CD4-positive, alpha-beta memory T cell (primary cell): ENCODE measurements around the gene MPP1. TPM values are rescaled to one million over a fixed set of nuclear protein-coding genes. Genes with fewer than 3 reads are reported as not detected.

Source experiments
- CTCF ChIA-PET: fragments of 350-600 bp; sonication (Branson Sonifier 250); formaldehyde crosslinking; loops from one replicate; lab custom pipeline; 2021; ENCODE audit warnings: inconsistent platforms; ENCODE audit not compliant: partially characterized antibody; lab: Charles Lee
- POLR2A ChIA-PET: fragments of 350-600 bp; sonication (Branson Sonifier 250); formaldehyde crosslinking; loops from one replicate; lab custom pipeline; 2021; ENCODE audit not compliant: partially characterized antibody; lab: Charles Lee
- DNase-seq, 5 donors: peaks; one replicate each; pipeline versions ENCODE4 v3.0.0 to v3.0.0-alpha.2; 2020 to 2022; ENCODE audit warnings: mixed read lengths in 1 of 5
- H3K27ac ChIP-seq: one replicate; pipeline ENCODE4 v1.7.0; 2013; ENCODE audit warnings: low read depth, low read length
- H3K27me3 ChIP-seq: 2 replicates; pipeline ENCODE4 v1.7.0; 2013; ENCODE audit warnings: mild to moderate bottlenecking, low read length, moderate library complexity; ENCODE audit not compliant: insufficient read depth
- H3K36me3 ChIP-seq: 2 replicates; pipeline ENCODE4 v1.7.0; 2013; ENCODE audit warnings: mild to moderate bottlenecking, low read length, moderate library complexity; ENCODE audit not compliant: insufficient read depth
- H3K4me1 ChIP-seq: 2 replicates; pipeline ENCODE4 v1.7.0; 2013; ENCODE audit warnings: mild to moderate bottlenecking, low read length, moderate library complexity; ENCODE audit not compliant: insufficient read depth
- H3K4me3 ChIP-seq, 2 donors: one replicate each; pipeline ENCODE4 v1.7.0; 2013; ENCODE audit warnings: low read length in 2 of 2, mild to moderate bottlenecking in 1 of 2
- H3K9me3 ChIP-seq, 2 donors: one replicate each; pipeline ENCODE4 v1.7.0; 2013; ENCODE audit warnings: low read length in 2 of 2, control low read depth in 1 of 2; ENCODE audit not compliant: control insufficient read depth in 1 of 2
- H3K27ac Mint-ChIP-seq, 7 donors: one replicate each; pipeline ENCODE4 v1.8.0; 2020 to 2021; ENCODE audit warnings: mixed read lengths in 7 of 7, mild to moderate bottlenecking in 6 of 7, inconsistent platforms in 3 of 7, moderate library complexity in 3 of 7
- H3K27me3 Mint-ChIP-seq, 2 donors: one replicate each; pipeline ENCODE4 v1.8.0; 2020 to 2021; ENCODE audit warnings: mixed read lengths in 2 of 2
- H3K36me3 Mint-ChIP-seq, 2 donors: one replicate each; pipeline ENCODE4 v1.8.0; 2020 to 2021; ENCODE audit warnings: mixed read lengths in 2 of 2, inconsistent platforms in 1 of 2, mild to moderate bottlenecking in 1 of 2
- H3K4me1 Mint-ChIP-seq, 4 donors: one replicate each; pipeline ENCODE4 v1.8.0; 2020 to 2021; ENCODE audit warnings: mixed read lengths in 4 of 4, mild to moderate bottlenecking in 1 of 4
- H3K4me3 Mint-ChIP-seq, 8 donors: one replicate each; pipeline ENCODE4 v1.8.0; 2020 to 2021; ENCODE audit warnings: mixed read lengths in 8 of 8, mild to moderate bottlenecking in 7 of 8, moderate library complexity in 6 of 8, inconsistent platforms in 3 of 8
- H3K9me3 Mint-ChIP-seq, 8 donors: one replicate each; pipeline ENCODE4 v1.8.0; 2020 to 2021; ENCODE audit warnings: mixed read lengths in 8 of 8, mild to moderate bottlenecking in 5 of 8, inconsistent platforms in 3 of 8, moderate library complexity in 1 of 8
- intact Hi-C: fragments of 100-400 bp; cut with micrococcal nuclease; formaldehyde crosslinking; loops from one replicate; pipeline ENCODE4 v1.15.1; 2023
- polyA plus RNA-seq, 2 donors: library from polyadenylated mRNA; unstranded; fragments of 300-500 nt; fragmentation: Illumina TruSeq; gene quantifications; one replicate each; pipeline ENCODE4 v1.2.3, GENCODE V29; 2021
- total RNA-seq, 2 experiments: library from RNA; stranded (reverse); gene quantifications; one replicate each; pipeline ENCODE4 v1.2.3, GENCODE V29; 2021

Gene MPP1
- total and polyA plus RNA-seq, 4 experiments from 2014 or later = 10.6 to 14.7 (median 11.8) TPM

DNA sequence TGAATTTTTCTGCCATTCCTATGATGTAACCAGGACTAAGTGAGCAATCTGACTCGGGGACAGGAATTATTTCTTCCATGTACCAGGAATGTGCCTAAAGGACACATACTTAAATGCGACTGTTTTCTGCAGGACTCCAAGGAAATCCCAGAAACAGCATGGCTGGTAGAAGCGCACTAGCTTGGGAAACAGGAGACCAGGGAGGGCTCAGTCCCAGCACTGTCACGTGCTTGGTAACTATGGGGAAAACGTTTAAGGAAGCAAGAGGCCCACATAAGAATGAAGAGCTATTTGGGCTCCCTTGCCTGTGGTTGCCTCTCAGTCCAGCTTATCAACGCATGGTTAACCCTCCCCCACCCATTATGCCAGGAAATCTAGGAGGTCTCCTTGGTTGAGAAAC is 19.6 kb downstream of the MPP1 start:
- H3K9me3 ChIP-seq = no peaks in the 10 kb centered on the region
- Mint-ChIP-seq H3K27me3 (no peaks in the 10 kb centered on the region), H3K4me3 (no peak overlapping the region), H3K27ac (no peak overlapping the region), H3K9me3 (no peaks in the 10 kb centered on the region), H3K36me3 (peaks cover 0 to 1% of the 10 kb centered on the region in 2 donors), H3K4me1 (peaks cover 0 to 12% (median 9%) of the 10 kb centered on the region in 4 donors)
- H3K27ac ChIP-seq = no peak overlapping the region
- no peaks in the 10 kb centered on the region for H3K27me3 ChIP-seq
- no peak for DNase-seq
- intact Hi-C loops = no loop called here
- ChIA-PET POLR2A (no interaction called here), CTCF (no interaction called here)
- H3K36me3 ChIP-seq = no peaks in the 10 kb centered on the region
- no peaks in the 10 kb centered on the region for H3K4me1 ChIP-seq
- H3K4me3 ChIP-seq = no peak overlapping the region

- peaks cover 0 to under 1% of the 10 kb centered on the region in 2 donors for H3K36me3 Mint-ChIP-seq
- H3K4me1 Mint-ChIP-seq = peaks cover 0 to 12% (median 9%) of the 10 kb centered on the region in 4 donors
- Histone ChIP-seq H3K4me3 (no peak overlapping the region), H3K9me3 (no peaks in the 10 kb centered on the region), H3K27me3 (no peaks in the 10 kb centered on the region), H3K36me3 (no peaks in the 10 kb centered on the region), H3K27ac (no peak overlapping the region), H3K4me1 (no peaks in the 10 kb centered on the region)
- ChIA-PET POLR2A (no interaction called here), CTCF (interaction anchor here (0.8 kb wide), 1 partner anchor 10 kb away, joined by 3 read pairs; no protein-coding TSS in a partner anchor)
- no peaks in the 10 kb centered on the region for H3K27me3 Mint-ChIP-seq
- H3K27ac Mint-ChIP-seq = peak overlapping the region in 2 of 7 donors; percentile 23 to 82
- peak overlapping the region; percentile 30 to 78 (median 70) for H3K4me3 Mint-ChIP-seq
- no peak for DNase-seq
- intact Hi-C loops = no loop called here
- H3K9me3 Mint-ChIP-seq = no peaks in the 10 kb centered on the region
Measured at GRCh38 chrX:154784149-154784995, 20.9 kb downstream of the MPP1 start.

DNA sequence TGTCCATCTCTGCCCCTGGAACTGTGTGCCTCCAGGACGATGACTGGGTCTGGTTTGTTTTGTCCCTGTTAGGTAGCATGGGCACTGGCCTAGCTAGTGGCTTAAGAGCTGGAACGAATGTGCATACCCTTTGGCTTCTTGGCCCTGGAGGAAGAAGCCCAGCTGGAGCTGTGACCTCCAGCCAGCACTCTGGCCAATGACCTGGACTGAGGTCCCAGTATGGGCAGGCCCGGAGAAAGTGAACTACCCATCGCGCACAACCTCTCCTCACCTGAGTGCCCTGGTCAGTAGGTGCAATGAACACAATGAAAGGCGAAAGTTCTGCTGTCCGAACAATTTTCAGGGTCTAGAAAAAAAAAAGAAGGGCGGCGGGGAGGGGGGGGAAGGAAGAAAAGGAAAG is 24.3 kb downstream of the MPP1 start:
- H3K9me3 ChIP-seq = no peaks in the 10 kb centered on the region
- no peak for DNase-seq
- intact Hi-C loops = no loop called here
- no peak overlapping the region for H3K4me3 Mint-ChIP-seq
- peaks cover 12 to 22% of the 10 kb centered on the region in 2 donors for H3K36me3 Mint-ChIP-seq
- H3K4me1 Mint-ChIP-seq = peaks cover 1 to 15% (median 12%) of the 10 kb centered on the region in 4 donors
- H3K36me3 ChIP-seq = peaks cover 9% of the 10 kb centered on the region
- no peak overlapping the region for H3K4me3 ChIP-seq
- H3K27me3 ChIP-seq = no peaks in the 10 kb centered on the region
- H3K27ac Mint-ChIP-seq = no peak overlapping the region
- H3K27me3 Mint-ChIP-seq = no peaks in the 10 kb centered on the region
- ChIA-PET CTCF (no interaction called here), POLR2A (no interaction called here)
- peaks cover 3% of the 10 kb centered on the region for H3K4me1 ChIP-seq
- no peaks in the 10 kb centered on the region for H3K9me3 Mint-ChIP-seq
- no peak overlapping the region for H3K27ac ChIP-seq

GRCh38 chrX:154779261-154779660 is 26.0 kb downstream of the MPP1 start:
- Histone ChIP-seq H3K9me3 (no peaks in the 10 kb centered on the region), H3K4me3 (no peak overlapping the region), H3K36me3 (peaks cover 23% of the 10 kb centered on the region), H3K27me3 (no peaks in the 10 kb centered on the region), H3K27ac (no peak overlapping the region), H3K4me1 (peaks cover 19% of the 10 kb centered on the region)
- peak overlapping the region in 2 of 7 donors; percentile 61 to 90 for H3K27ac Mint-ChIP-seq
- H3K9me3 Mint-ChIP-seq = no peaks in the 10 kb centered on the region
- no peak for DNase-seq
- no peak overlapping the region for H3K4me3 Mint-ChIP-seq
- H3K36me3 Mint-ChIP-seq = peaks cover 19 to 35% of the 10 kb centered on the region in 2 donors
- POLR2A ChIA-PET = interaction anchor here (1.3 kb wide), 1 partner anchor 29 kb away, joined by 3 read pairs; no protein-coding TSS in a partner anchor
- peaks cover 5 to 24% (median 12%) of the 10 kb centered on the region in 4 donors for H3K4me1 Mint-ChIP-seq
- intact Hi-C loops = no loop called here
- CTCF ChIA-PET = no interaction called here
- H3K27me3 Mint-ChIP-seq = no peaks in the 10 kb centered on the region

DNA sequence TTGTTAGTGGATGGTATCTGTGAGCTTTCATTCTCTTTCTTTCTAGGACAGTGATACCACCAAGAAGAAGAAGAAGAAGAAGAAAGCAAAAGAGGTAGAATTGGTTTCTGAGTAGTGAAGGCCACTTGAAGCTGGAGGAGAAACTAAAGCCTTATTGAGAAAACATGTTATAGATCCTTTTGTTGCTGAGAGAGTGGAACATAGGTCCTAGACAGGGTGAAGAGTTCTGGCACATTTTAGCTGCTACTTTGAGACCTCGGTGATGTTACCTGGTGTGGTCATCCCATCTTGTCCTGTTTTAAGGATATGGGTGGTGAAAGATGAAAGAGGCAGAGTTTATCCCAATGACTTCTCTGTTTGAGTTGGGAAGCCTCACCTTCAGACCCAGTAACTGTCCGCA is 28.5 kb downstream of the MPP1 start:
- Histone ChIP-seq H3K9me3 (no peaks in the 10 kb centered on the region), H3K36me3 (peaks cover 33% of the 10 kb centered on the region), H3K27me3 (no peaks in the 10 kb centered on the region), H3K4me1 (peaks cover 19% of the 10 kb centered on the region), H3K4me3 (no peak overlapping the region), H3K27ac (no peak overlapping the region)
- ChIA-PET CTCF (no interaction called here), POLR2A (interaction anchor here (2.6 kb wide), 1 partner anchor 13 kb away, joined by 10 read pairs; the partner anchor contains the start of gene DKC1)
- Mint-ChIP-seq H3K36me3 (peaks cover 30 to 53% of the 10 kb centered on the region in 2 donors), H3K4me1 (peaks cover 2 to 13% (median 7%) of the 10 kb centered on the region in 4 donors), H3K27ac (peak overlapping the region in 1 of 7 donors; percentile 30), H3K4me3 (no peak overlapping the region), H3K27me3 (no peaks in the 10 kb centered on the region), H3K9me3 (no peaks in the 10 kb centered on the region)
- intact Hi-C loops = no loop called here
- DNase-seq = no peak

DNA sequence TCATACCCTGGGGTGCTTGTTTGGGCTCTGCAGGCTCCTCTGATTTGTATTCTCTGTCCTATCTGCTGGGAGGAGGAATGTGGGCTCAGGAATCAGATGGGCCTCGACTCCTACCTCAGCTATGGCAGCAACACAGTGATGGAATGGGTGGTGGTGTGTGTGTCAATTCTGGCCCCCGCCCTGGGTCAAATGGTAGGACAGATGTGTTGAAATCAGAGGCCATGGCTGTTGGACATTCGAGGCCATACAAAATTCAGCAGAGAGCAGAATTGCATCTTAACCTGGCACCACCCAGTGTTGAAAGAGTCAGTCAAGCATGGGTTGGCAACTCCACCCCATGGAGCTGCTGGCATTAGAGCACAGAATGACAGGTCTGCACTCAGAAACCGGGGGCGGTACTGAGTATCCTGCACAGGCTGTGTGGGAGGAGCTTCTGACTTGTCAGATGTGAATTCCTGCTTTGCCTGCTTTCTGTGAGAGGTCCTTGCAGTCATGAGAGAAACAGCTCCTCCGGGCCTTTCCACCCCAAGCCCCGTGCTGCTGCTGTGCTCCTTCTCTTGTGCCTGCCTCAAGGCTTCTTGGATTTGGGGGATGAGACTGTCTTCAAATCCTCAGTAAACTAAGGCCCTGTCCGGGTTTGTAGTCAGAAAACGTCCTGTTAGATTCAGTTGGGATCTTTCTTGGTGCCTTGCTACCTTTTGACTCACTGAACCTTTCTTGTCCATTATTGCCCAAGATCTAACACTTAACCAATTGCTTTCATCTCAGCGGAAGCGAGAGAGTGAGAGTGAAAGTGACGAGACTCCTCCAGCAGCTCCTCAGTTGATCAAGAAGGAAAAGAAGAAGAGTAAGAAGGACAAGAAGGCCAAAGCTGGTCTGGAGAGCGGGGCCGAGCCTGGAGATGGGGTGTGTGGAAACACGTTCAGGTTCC is 29.6 kb downstream of the MPP1 start:
- no peaks in the 10 kb centered on the region for H3K27me3 ChIP-seq
- Mint-ChIP-seq H3K27me3 (no peaks in the 10 kb centered on the region), H3K4me3 (peak overlapping the region in 2 of 8 donors; percentile 29 to 64), H3K36me3 (peaks cover 38 to 58% of the 10 kb centered on the region in 2 donors), H3K27ac (peak overlapping the region in 3 of 7 donors; percentile 43 to 78 (median 70)), H3K4me1 (peaks cover 2 to 13% (median 7%) of the 10 kb centered on the region in 4 donors), H3K9me3 (no peaks in the 10 kb centered on the region)
- POLR2A ChIA-PET = interaction anchor here (2.6 kb wide), 1 partner anchor 12 kb away, joined by 10 read pairs; the partner anchor contains the start of gene DKC1
- intact Hi-C loops = no loop called here
- H3K4me1 ChIP-seq = peaks cover 19% of the 10 kb centered on the region
- no peaks in the 10 kb centered on the region for H3K9me3 ChIP-seq
- DNase-seq = no peak
- CTCF ChIA-PET = no interaction called here
- peaks cover 35% of the 10 kb centered on the region for H3K36me3 ChIP-seq
- no peak overlapping the region for H3K27ac ChIP-seq
- no peak overlapping the region for H3K4me3 ChIP-seq
